GM23338 (cell line): ENCODE measurements around the gene RBMXL2.

Source experiments
- CREB1 ChIP-seq: fragments of 250-450 bp; sonication (Bioruptor Pico); IDR thresholded peaks from 2 replicates; pipeline ENCODE4 v1.5.0; 2020; ENCODE audit warnings: low read depth, mild to moderate bottlenecking, moderate library complexity
- CTCF ChIP-seq, 2 experiments: fragments of 200-600 bp in 1 of 2; sonication (generic) in 1 of 2; conservative IDR thresholded peaks; 2 replicates each; pipeline versions ENCODE4 v1.5.1 to v1.6.1; 2016 to 2017; ENCODE audit warnings: antibody characterized with exemption in 2 of 2, low read depth in 2 of 2, mild to moderate bottlenecking in 2 of 2, moderate library complexity in 1 of 2
- ETS1 ChIP-seq: IDR thresholded peaks from 2 replicates; pipeline ENCODE4 v1.6.1; 2016; ENCODE audit warnings: antibody characterized with exemption
- EZH2 ChIP-seq: fragments of 200-600 bp; sonication (generic); IDR thresholded peaks from one replicate; pipeline ENCODE4 v1.8.0; 2017; ENCODE audit warnings: antibody characterized with exemption, mild to moderate bottlenecking, low read depth; ENCODE audit not compliant: unreplicated experiment
- EZH2phosphoT487 ChIP-seq: fragments of 200-600 bp; sonication (generic); IDR thresholded peaks from one replicate; pipeline ENCODE4 v1.8.1; 2018; ENCODE audit warnings: antibody characterized with exemption; ENCODE audit not compliant: unreplicated experiment
- JUNB ChIP-seq: IDR thresholded peaks from one replicate; pipeline ENCODE4 v1.6.1; 2016; ENCODE audit warnings: antibody characterized with exemption; ENCODE audit not compliant: unreplicated experiment
- NANOG ChIP-seq: IDR thresholded peaks from 2 replicates; pipeline ENCODE4 v1.6.1; 2016; ENCODE audit warnings: antibody characterized with exemption, borderline replicate concordance
- POLR2AphosphoS5 ChIP-seq: IDR thresholded peaks from 2 replicates; pipeline ENCODE4 v1.6.1; 2016; ENCODE audit warnings: antibody characterized with exemption, low read depth
- REST ChIP-seq: IDR thresholded peaks from one replicate; pipeline ENCODE4 v1.6.1; 2018; ENCODE audit warnings: antibody characterized with exemption; ENCODE audit not compliant: unreplicated experiment
- STAT1 ChIP-seq: IDR thresholded peaks from one replicate; pipeline ENCODE4 v1.6.1; 2016; ENCODE audit warnings: antibody characterized with exemption; ENCODE audit not compliant: unreplicated experiment
- ZNF114 ChIP-seq: fragments of 250-450 bp; sonication (Bioruptor Pico); IDR thresholded peaks from 2 replicates; pipeline ENCODE4 v1.5.0; 2020; ENCODE audit warnings: mild to moderate bottlenecking, moderate library complexity
- ZNF462 ChIP-seq: fragments of 250-450 bp; sonication (Bioruptor Pico); IDR thresholded peaks from 2 replicates; pipeline ENCODE4 v1.5.0; 2020; ENCODE audit warnings: mild to moderate bottlenecking, moderate library complexity

GRCh38 chr11:7089328-7090251 is 792 bp downstream of the RBMXL2 start:
- TF ChIP-seq EZH2 (no peak), CREB1 (no peak), CTCF (conservative IDR thresholded peaks at IDR 0.05; ENCODE audit: low read depth in 2 of 2) (no peak), REST (no peak), EZH2phosphoT487 (no peak), POLR2AphosphoS5 (no peak), ZNF114 (CRISPR knock-in tag) (no peak), JUNB (no peak), ETS1 (no peak), NANOG (no peak), STAT1 (no peak), ZNF462 (CRISPR knock-in tag) (no peak)
